HepG2 (cell line): ENCODE measurements around the gene MSTO1. TPM values are rescaled to one million over a fixed set of nuclear protein-coding genes. Genes with fewer than 3 reads are reported as not detected.

Experiments
- ARID2 ChIP-seq: sonication (generic); formaldehyde crosslinking; IDR thresholded peaks from 2 replicates; pipeline ENCODE4 v1.8.1; 2022; ENCODE audit warnings: mild to moderate bottlenecking, missing genetic modification reagents, borderline replicate concordance
- ATF7 ChIP-seq, 2 experiments: fragments of 450-650 bp in 1 of 2; sonication (generic) in 1 of 2; formaldehyde crosslinking in 1 of 2; IDR thresholded peaks; 2 replicates each; pipeline versions ENCODE4 v1.4.0 to v1.6.1; 2016 to 2020; ENCODE audit warnings: antibody characterized with exemption in 1 of 2, mild to moderate bottlenecking in 1 of 2, missing genetic modification reagents in 1 of 2
- BRCA1 ChIP-seq: sonication (generic); formaldehyde crosslinking; IDR thresholded peaks from 2 replicates; pipeline ENCODE4 v1.4.0; 2020; ENCODE audit warnings: missing genetic modification reagents
- CTCF ChIP-seq: sonication (generic); formaldehyde crosslinking; IDR thresholded peaks from 2 replicates; pipeline ENCODE4 v1.5.0; 2020; ENCODE audit warnings: mild to moderate bottlenecking, missing genetic modification reagents, moderate library complexity
- DPF2 ChIP-seq: sonication (generic); formaldehyde crosslinking; IDR thresholded peaks from 2 replicates; pipeline ENCODE4 v1.4.0; 2020; ENCODE audit warnings: mild to moderate bottlenecking, low read depth, missing genetic modification reagents, borderline replicate concordance
- HDAC1 ChIP-seq: sonication (generic); formaldehyde crosslinking; IDR thresholded peaks from 2 replicates; pipeline ENCODE4 v1.5.1; 2020; ENCODE audit warnings: mild to moderate bottlenecking, missing genetic modification reagents
- KLF12 ChIP-seq: sonication (generic); formaldehyde crosslinking; IDR thresholded peaks from 2 replicates; pipeline ENCODE4 v1.4.0; 2020; ENCODE audit warnings: missing genetic modification reagents, borderline replicate concordance
- MAF1 ChIP-seq: sonication (generic); formaldehyde crosslinking; IDR thresholded peaks from 2 replicates; pipeline ENCODE4 v1.5.0; 2020; ENCODE audit warnings: missing genetic modification reagents, borderline replicate concordance
- MED1 ChIP-seq: sonication (generic); formaldehyde crosslinking; IDR thresholded peaks from 2 replicates; pipeline ENCODE4 v1.4.0; 2020; ENCODE audit warnings: missing genetic modification reagents
- MEF2D ChIP-seq: sonication (generic); formaldehyde crosslinking; IDR thresholded peaks from 2 replicates; pipeline ENCODE4 v1.5.1; 2020; ENCODE audit warnings: mild to moderate bottlenecking, missing genetic modification reagents
- ZKSCAN8 ChIP-seq: IDR thresholded peaks from 2 replicates; pipeline ENCODE4 v1.6.1; 2016; ENCODE audit warnings: borderline replicate concordance, missing genetic modification reagents, missing compliant biosample characterization
- ZNF7 ChIP-seq: IDR thresholded peaks from 2 replicates; pipeline ENCODE4 v1.6.1; 2016; ENCODE audit warnings: missing biosample characterization, missing genetic modification reagents
- polyA plus RNA-seq, 8 experiments: library from polyadenylated mRNA; depleted of rRNA in 3 of 8; stranded (reverse) in 7 of 8; unstranded in 1 of 8; fragments of >200 nt; fragmentation: Illumina TruSeq in 4 of 8; extraction: Trizol in 4 of 8; gene quantifications; 2 replicates each; pipeline versions ENCODE4 v1.2.1 to v1.2.3, GENCODE V29; 2011 to 2016; ENCODE audit warnings: low read depth in 4 of 8, missing spikeins in 1 of 8, mixed read lengths in 1 of 8; ENCODE audit not compliant: insufficient read depth in 1 of 8
- total RNA-seq, 5 experiments: library from RNA; depleted of rRNA; stranded (reverse); fragments of >200 nt; fragmentation: Illumina TruSeq; extraction: Trizol; gene quantifications; 2 replicates each; pipeline ENCODE4 v1.2.3, GENCODE V29; 2016; ENCODE audit warnings: low read depth in 1 of 5
- TF ChIP-seq, protein P1 (sequence below), 2 experiments: sonication (generic) in 1 of 2; formaldehyde crosslinking in 1 of 2; IDR thresholded peaks; 2 replicates each; pipeline versions ENCODE4 v1.4.0 to v1.6.1; 2016 to 2020; ENCODE audit warnings: borderline replicate concordance in 1 of 2, low read depth in 1 of 2, mild to moderate bottlenecking in 1 of 2, missing genetic modification reagents in 1 of 2
- TF ChIP-seq, protein P2 (sequence below): IDR thresholded peaks from 2 replicates; pipeline ENCODE4 v1.6.1; 2016; ENCODE audit warnings: mild to moderate bottlenecking
- TF ChIP-seq, protein P3 (sequence below): sonication (generic); formaldehyde crosslinking; IDR thresholded peaks from 2 replicates; pipeline ENCODE4 v1.4.0; 2020; ENCODE audit warnings: mild to moderate bottlenecking, missing genetic modification reagents, borderline replicate concordance

The MSTO1 gene
- total and polyA plus RNA-seq, 2 of the 13 experiments (the other 11 are each of a cell fraction or from before 2014, with no cell fraction given): 19.1 to 25.3 TPM

DNA sequence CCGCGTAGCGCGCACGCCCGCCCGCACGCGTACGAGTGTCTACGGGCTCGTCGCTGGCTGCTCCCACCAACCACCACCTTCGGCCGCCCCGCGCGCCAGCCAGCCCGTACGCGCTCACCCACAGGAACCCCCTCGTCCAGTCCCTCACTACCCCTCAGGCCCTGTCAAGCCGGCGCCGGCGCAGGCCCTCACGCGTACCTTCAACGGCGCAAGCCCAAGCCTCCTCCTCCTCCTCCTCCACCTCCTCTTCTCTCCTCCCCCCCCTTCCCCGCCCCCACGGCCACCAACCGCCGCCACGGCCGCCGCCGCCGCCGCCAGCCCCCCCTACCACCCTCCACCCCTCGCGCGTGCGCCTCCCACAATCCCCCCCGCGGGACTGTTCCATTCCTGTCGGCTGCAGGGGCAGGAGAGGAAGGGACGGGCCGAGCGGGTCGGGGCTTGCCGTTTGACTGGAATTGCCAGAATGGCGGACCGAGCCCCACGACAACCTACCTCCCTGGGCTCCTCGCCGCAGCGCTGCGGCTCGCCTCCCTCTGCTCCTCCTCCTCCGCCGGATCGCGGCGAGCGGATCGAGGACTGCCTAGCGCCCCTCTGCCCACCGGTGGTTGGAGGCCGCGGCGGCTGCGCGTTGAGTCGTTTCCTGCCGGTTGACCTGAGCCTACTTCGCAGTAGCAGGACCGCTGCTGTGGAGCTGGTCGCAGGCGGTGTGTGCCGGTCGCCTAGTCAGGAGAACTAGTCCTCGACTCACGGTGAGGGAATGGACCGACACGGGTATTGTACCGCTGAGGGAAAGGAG, 47.2 kb upstream of the MSTO1 start, which contains the start of gene ASH1L (continued):
- 0 out of 2 replicates have a peak, but pooled peaks have one; percentile 27 for TF ChIP-seq ZKSCAN8 (CRISPR knock-in tag)
- TF ChIP-seq MEF2D (CRISPR knock-in tag): peak; percentile 78
- TF ChIP-seq, protein P1, sequence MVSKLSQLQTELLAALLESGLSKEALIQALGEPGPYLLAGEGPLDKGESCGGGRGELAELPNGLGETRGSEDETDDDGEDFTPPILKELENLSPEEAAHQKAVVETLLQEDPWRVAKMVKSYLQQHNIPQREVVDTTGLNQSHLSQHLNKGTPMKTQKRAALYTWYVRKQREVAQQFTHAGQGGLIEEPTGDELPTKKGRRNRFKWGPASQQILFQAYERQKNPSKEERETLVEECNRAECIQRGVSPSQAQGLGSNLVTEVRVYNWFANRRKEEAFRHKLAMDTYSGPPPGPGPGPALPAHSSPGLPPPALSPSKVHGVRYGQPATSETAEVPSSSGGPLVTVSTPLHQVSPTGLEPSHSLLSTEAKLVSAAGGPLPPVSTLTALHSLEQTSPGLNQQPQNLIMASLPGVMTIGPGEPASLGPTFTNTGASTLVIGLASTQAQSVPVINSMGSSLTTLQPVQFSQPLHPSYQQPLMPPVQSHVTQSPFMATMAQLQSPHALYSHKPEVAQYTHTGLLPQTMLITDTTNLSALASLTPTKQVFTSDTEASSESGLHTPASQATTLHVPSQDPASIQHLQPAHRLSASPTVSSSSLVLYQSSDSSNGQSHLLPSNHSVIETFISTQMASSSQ (IDR thresholded peaks at IDR 0.05; ENCODE audit: low read depth): no peak
- TF ChIP-seq, protein P1 (CRISPR knock-in tag; IDR thresholded peaks at IDR 0.05; ENCODE audit: borderline replicate concordance): peak; percentile 68; the same call in 1 of the 2 replicates
- TF ChIP-seq, protein P2, sequence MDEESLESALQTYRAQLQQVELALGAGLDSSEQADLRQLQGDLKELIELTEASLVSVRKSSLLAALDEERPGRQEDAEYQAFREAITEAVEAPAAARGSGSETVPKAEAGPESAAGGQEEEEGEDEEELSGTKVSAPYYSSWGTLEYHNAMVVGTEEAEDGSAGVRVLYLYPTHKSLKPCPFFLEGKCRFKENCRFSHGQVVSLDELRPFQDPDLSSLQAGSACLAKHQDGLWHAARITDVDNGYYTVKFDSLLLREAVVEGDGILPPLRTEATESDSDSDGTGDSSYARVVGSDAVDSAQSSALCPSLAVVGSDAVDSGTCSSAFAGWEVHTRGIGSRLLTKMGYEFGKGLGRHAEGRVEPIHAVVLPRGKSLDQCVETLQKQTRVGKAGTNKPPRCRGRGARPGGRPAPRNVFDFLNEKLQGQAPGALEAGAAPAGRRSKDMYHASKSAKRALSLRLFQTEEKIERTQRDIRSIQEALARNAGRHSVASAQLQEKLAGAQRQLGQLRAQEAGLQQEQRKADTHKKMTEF (CRISPR knock-in tag): peak; percentile 69
- TF ChIP-seq KLF12 (CRISPR knock-in tag): 0 out of 2 replicates have a peak, but pooled peaks have one; percentile 30
- TF ChIP-seq ZNF7 (CRISPR knock-in tag): peak; percentile 24; the same call in 1 of the 2 replicates
- peak; percentile 77; the same call in 1 of the 2 replicates for TF ChIP-seq MAF1 (CRISPR knock-in tag)
- no peak for TF ChIP-seq BRCA1 (CRISPR knock-in tag)
- peak; percentile 79 for TF ChIP-seq HDAC1 (CRISPR knock-in tag)
- TF ChIP-seq ATF7 (IDR thresholded peaks at IDR 0.05): peak; percentile 81
- TF ChIP-seq ATF7 (CRISPR knock-in tag; IDR thresholded peaks at IDR 0.05): no peak
- TF ChIP-seq, protein P3, sequence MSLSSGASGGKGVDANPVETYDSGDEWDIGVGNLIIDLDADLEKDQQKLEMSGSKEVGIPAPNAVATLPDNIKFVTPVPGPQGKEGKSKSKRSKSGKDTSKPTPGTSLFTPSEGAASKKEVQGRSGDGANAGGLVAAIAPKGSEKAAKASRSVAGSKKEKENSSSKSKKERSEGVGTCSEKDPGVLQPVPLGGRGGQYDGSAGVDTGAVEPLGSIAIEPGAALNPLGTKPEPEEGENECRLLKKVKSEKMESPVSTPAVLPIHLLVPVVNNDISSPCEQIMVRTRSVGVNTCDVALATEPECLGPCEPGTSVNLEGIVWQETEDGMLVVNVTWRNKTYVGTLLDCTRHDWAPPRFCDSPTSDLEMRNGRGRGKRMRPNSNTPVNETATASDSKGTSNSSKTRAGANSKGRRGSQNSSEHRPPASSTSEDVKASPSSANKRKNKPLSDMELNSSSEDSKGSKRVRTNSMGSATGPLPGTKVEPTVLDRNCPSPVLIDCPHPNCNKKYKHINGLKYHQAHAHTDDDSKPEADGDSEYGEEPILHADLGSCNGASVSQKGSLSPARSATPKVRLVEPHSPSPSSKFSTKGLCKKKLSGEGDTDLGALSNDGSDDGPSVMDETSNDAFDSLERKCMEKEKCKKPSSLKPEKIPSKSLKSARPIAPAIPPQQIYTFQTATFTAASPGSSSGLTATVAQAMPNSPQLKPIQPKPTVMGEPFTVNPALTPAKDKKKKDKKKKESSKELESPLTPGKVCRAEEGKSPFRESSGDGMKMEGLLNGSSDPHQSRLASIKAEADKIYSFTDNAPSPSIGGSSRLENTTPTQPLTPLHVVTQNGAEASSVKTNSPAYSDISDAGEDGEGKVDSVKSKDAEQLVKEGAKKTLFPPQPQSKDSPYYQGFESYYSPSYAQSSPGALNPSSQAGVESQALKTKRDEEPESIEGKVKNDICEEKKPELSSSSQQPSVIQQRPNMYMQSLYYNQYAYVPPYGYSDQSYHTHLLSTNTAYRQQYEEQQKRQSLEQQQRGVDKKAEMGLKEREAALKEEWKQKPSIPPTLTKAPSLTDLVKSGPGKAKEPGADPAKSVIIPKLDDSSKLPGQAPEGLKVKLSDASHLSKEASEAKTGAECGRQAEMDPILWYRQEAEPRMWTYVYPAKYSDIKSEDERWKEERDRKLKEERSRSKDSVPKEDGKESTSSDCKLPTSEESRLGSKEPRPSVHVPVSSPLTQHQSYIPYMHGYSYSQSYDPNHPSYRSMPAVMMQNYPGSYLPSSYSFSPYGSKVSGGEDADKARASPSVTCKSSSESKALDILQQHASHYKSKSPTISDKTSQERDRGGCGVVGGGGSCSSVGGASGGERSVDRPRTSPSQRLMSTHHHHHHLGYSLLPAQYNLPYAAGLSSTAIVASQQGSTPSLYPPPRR (CRISPR knock-in tag): peak; percentile 7; the same call in 1 of the 2 replicates
- TF ChIP-seq CTCF (CRISPR knock-in tag): no peak
- no peak for TF ChIP-seq DPF2 (CRISPR knock-in tag)
- peak; percentile 71; the same call in 1 of the 2 replicates for TF ChIP-seq ARID2
- TF ChIP-seq MED1 (CRISPR knock-in tag): peak; percentile 66
